Skin of body (tissue), 2 donors: ENCODE data around the gene NFE2L3. TPM values are rescaled to one million over a fixed set of nuclear protein-coding genes. Genes with fewer than 3 reads are reported as not detected.
"Not testable (repeated sequence)": the region's sequence is repeated elsewhere in the genome, so short reads cannot be mapped to it uniquely, and the experiment has no call there.

Experiments
- DNase-seq: peaks from one replicate; lab custom pipeline; 2025; lab: John Stamatoyannopoulos, UW
- total RNA-seq: library from RNA; depleted of rRNA; stranded (reverse); fragments of >200 nt; gene quantifications from one replicate; pipeline ENCODE4 v1.2.3, GENCODE V29; 2014

The NFE2L3 gene
- total RNA-seq = 12.3 TPM

- no peak for DNase-seq
These were observed at the start of gene NFE2L3 for GRCh38 chr7:26151953-26152781. NFE2L3 (plus strand) TSS chr7:26152198; CDS start chr7:26152499, 301 bp downstream.

- DNase-seq = no peak
These were observed 48.4 kb upstream of the NFE2L3 start for GRCh38 chr7:26103596-26103995.

GRCh38 chr7:26105236-26105635, 46.8 kb upstream of the NFE2L3 start:
- DNase-seq = no peak

GRCh38 chr7:26105931-26106330, 46.1 kb upstream of the NFE2L3 start:
- DNase-seq = no peak

GRCh38 chr7:26112203-26112740, 39.7 kb upstream of the NFE2L3 start:
- DNase-seq = no peak

- DNase-seq = no peak
These were observed 36.3 kb upstream of the NFE2L3 start for GRCh38 chr7:26115650-26116049.

GRCh38 chr7:26117142-26117807, 34.7 kb upstream of the NFE2L3 start:
- no peak for DNase-seq

- no peak for DNase-seq
These were observed 34.0 kb upstream of the NFE2L3 start for GRCh38 chr7:26117970-26118369.

GRCh38 chr7:26122745-26123144, 29.3 kb upstream of the NFE2L3 start:
- DNase-seq = no peak

- DNase-seq = not testable (repeated sequence)
These were observed 27.2 kb upstream of the NFE2L3 start for GRCh38 chr7:26124775-26125174.

GRCh38 chr7:26127411-26127810, 24.6 kb upstream of the NFE2L3 start:
- DNase-seq = no peak

GRCh38 chr7:26131056-26131589, 20.9 kb upstream of the NFE2L3 start:
- no peak for DNase-seq

GRCh38 chr7:26135076-26135475, 16.9 kb upstream of the NFE2L3 start:
- no peak for DNase-seq

GRCh38 chr7:26135551-26135950, 16.4 kb upstream of the NFE2L3 start:
- no peak for DNase-seq

- DNase-seq = no peak
These were observed 15.2 kb upstream of the NFE2L3 start for GRCh38 chr7:26136831-26137230.

- no peak for DNase-seq
These were observed 11.6 kb upstream of the NFE2L3 start for GRCh38 chr7:26140380-26140779.

GRCh38 chr7:26141077-26141476, 10.9 kb upstream of the NFE2L3 start:
- no peak for DNase-seq

- DNase-seq = no peak
These were observed 8.5 kb upstream of the NFE2L3 start for GRCh38 chr7:26143298-26144048.

- DNase-seq = no peak
These were observed 7.6 kb upstream of the NFE2L3 start for GRCh38 chr7:26144184-26145080.

- no peak for DNase-seq
These were observed 6.8 kb upstream of the NFE2L3 start for GRCh38 chr7:26145238-26145637.

GRCh38 chr7:26147030-26147429, 5.0 kb upstream of the NFE2L3 start:
- DNase-seq = no peak
